IPS-15b (cell line): ENCODE results near the gene SLC19A2.

Experiments used
- H3K27me3 ChIP-seq: one replicate; pipeline ENCODE4 v1.6.1; 2013; ENCODE audit warnings: low read length; ENCODE audit not compliant: control insufficient read depth, insufficient read depth
- H3K36me3 ChIP-seq: one replicate; pipeline ENCODE4 v1.6.1; 2013; ENCODE audit warnings: low read length; ENCODE audit not compliant: control insufficient read depth, insufficient read depth
- H3K4me1 ChIP-seq: one replicate; pipeline ENCODE4 v1.6.1; 2013; ENCODE audit warnings: mild to moderate bottlenecking, low read length; ENCODE audit not compliant: control insufficient read depth, insufficient read depth
- H3K4me3 ChIP-seq: one replicate; pipeline ENCODE4 v1.5.1; 2013; ENCODE audit warnings: low read depth, low read length
- H3K9ac ChIP-seq: one replicate; pipeline ENCODE4 v1.6.1; 2013; ENCODE audit warnings: low read depth, mild to moderate bottlenecking, low read length
- H3K9me3 ChIP-seq: one replicate; pipeline ENCODE4 v1.6.1; 2013; ENCODE audit warnings: mild to moderate bottlenecking, low read length; ENCODE audit not compliant: control insufficient read depth, insufficient read depth

The SLC19A2 gene

GRCh38 chr1:169523904-169524303 is 38.2 kb upstream of the SLC19A2 start:
- Histone ChIP-seq H3K27me3 (no peaks in the 10 kb centered on the region), H3K9ac (no peak overlapping the region), H3K4me3 (no peak overlapping the region), H3K36me3 (no peaks in the 10 kb centered on the region), H3K4me1 (peaks cover 4% of the 10 kb centered on the region), H3K9me3 (no peaks in the 10 kb centered on the region)

GRCh38 chr1:169521226-169521625 is 35.5 kb upstream of the SLC19A2 start:
- H3K4me3 ChIP-seq = no peak overlapping the region
- no peaks in the 10 kb centered on the region for H3K4me1 ChIP-seq
- no peaks in the 10 kb centered on the region for H3K9me3 ChIP-seq

GRCh38 chr1:169517558-169518186 is 31.9 kb upstream of the SLC19A2 start:
- no peaks in the 10 kb centered on the region for H3K27me3 ChIP-seq
- no peak overlapping the region for H3K9ac ChIP-seq

More at GRCh38 chr1:169521226-169521625, 35.5 kb upstream of the SLC19A2 start:
- H3K27me3 ChIP-seq = no peaks in the 10 kb centered on the region
- no peaks in the 10 kb centered on the region for H3K36me3 ChIP-seq
- no peak overlapping the region for H3K9ac ChIP-seq

GRCh38 chr1:169515641-169516040 is 29.9 kb upstream of the SLC19A2 start:
- no peaks in the 10 kb centered on the region for H3K27me3 ChIP-seq
- no peaks in the 10 kb centered on the region for H3K9me3 ChIP-seq
- H3K36me3 ChIP-seq = no peaks in the 10 kb centered on the region
- H3K4me3 ChIP-seq = no peak overlapping the region
- no peaks in the 10 kb centered on the region for H3K4me1 ChIP-seq
- no peak overlapping the region for H3K9ac ChIP-seq

More at GRCh38 chr1:169517558-169518186, 31.9 kb upstream of the SLC19A2 start:
- Histone ChIP-seq H3K36me3 (no peaks in the 10 kb centered on the region), H3K9me3 (no peaks in the 10 kb centered on the region), H3K4me1 (no peaks in the 10 kb centered on the region), H3K4me3 (no peak overlapping the region)

- H3K9me3 ChIP-seq = no peaks in the 10 kb centered on the region
- H3K36me3 ChIP-seq = no peaks in the 10 kb centered on the region
- no peak overlapping the region for H3K9ac ChIP-seq
- H3K4me3 ChIP-seq = no peak overlapping the region
- no peaks in the 10 kb centered on the region for H3K27me3 ChIP-seq
- no peaks in the 10 kb centered on the region for H3K4me1 ChIP-seq
These were observed 29.0 kb upstream of the SLC19A2 start for GRCh38 chr1:169514566-169515270.

GRCh38 chr1:169513208-169513607 is 27.5 kb upstream of the SLC19A2 start:
- H3K4me3 ChIP-seq = no peak overlapping the region
- no peaks in the 10 kb centered on the region for H3K4me1 ChIP-seq
- H3K9me3 ChIP-seq = no peaks in the 10 kb centered on the region
- H3K36me3 ChIP-seq = no peaks in the 10 kb centered on the region
- no peaks in the 10 kb centered on the region for H3K27me3 ChIP-seq
- no peak overlapping the region for H3K9ac ChIP-seq

- Histone ChIP-seq H3K4me1 (no peaks in the 10 kb centered on the region), H3K36me3 (no peaks in the 10 kb centered on the region), H3K4me3 (no peak overlapping the region), H3K9ac (no peak overlapping the region), H3K27me3 (no peaks in the 10 kb centered on the region), H3K9me3 (no peaks in the 10 kb centered on the region)
These were observed 25.7 kb upstream of the SLC19A2 start for GRCh38 chr1:169511316-169512005.

- no peak overlapping the region for H3K9ac ChIP-seq
- H3K4me1 ChIP-seq = no peaks in the 10 kb centered on the region
- H3K27me3 ChIP-seq = no peaks in the 10 kb centered on the region
- H3K36me3 ChIP-seq = no peaks in the 10 kb centered on the region
- H3K4me3 ChIP-seq = no peak overlapping the region
- H3K9me3 ChIP-seq = no peaks in the 10 kb centered on the region
These were observed 24.3 kb upstream of the SLC19A2 start for GRCh38 chr1:169510060-169510459.

- Histone ChIP-seq H3K4me3 (no peak overlapping the region), H3K36me3 (no peaks in the 10 kb centered on the region), H3K9ac (no peak overlapping the region), H3K4me1 (no peaks in the 10 kb centered on the region), H3K9me3 (no peaks in the 10 kb centered on the region), H3K27me3 (no peaks in the 10 kb centered on the region)
These were observed 23.6 kb upstream of the SLC19A2 start for GRCh38 chr1:169509354-169509753.

GRCh38 chr1:169508432-169509338 is 22.9 kb upstream of the SLC19A2 start:
- Histone ChIP-seq H3K4me3 (no peak overlapping the region), H3K9me3 (no peaks in the 10 kb centered on the region), H3K9ac (no peak overlapping the region), H3K27me3 (no peaks in the 10 kb centered on the region), H3K4me1 (no peaks in the 10 kb centered on the region), H3K36me3 (no peaks in the 10 kb centered on the region)

- no peak overlapping the region for H3K9ac ChIP-seq
- no peak overlapping the region for H3K4me3 ChIP-seq
- H3K27me3 ChIP-seq = no peaks in the 10 kb centered on the region
- H3K36me3 ChIP-seq = no peaks in the 10 kb centered on the region
- no peaks in the 10 kb centered on the region for H3K4me1 ChIP-seq
- H3K9me3 ChIP-seq = no peaks in the 10 kb centered on the region
These were observed 21.7 kb upstream of the SLC19A2 start for GRCh38 chr1:169507413-169507812.
